Measurements from ENCODE around the gene IL1RAPL1.

The IL1RAPL1 gene

DNA sequence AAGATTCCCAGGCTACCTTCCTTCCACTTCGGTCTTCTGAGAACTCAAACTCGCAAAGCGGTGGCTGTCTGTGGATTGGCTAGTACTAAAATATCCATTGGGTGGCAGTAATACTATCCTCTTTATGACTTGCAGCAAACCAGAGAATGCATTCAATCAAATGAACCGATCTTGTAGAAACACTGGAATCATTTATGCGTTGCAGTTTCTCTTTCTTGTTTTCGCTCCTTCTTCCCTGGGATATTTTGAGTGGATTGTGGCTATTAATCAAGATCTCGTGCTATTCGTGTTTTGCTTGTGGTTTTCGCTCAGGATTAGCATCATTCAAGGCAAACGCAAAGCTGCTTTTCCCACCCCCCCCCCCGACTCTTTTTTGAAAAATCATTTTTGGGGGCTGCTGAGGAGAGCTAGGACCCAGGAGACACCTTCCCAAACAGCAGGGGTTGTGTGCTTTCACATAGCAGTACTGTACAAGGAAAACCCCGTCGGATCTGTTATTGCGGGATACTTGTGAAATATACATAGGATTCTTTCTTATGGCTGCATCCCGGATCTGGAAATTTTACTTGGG, at the start of gene IL1RAPL1:
Gene IL1RAPL1 (plus strand): TSS at position 466 of the 571 bp plus-strand sequence.
- no peak for DNase-seq

DNA sequence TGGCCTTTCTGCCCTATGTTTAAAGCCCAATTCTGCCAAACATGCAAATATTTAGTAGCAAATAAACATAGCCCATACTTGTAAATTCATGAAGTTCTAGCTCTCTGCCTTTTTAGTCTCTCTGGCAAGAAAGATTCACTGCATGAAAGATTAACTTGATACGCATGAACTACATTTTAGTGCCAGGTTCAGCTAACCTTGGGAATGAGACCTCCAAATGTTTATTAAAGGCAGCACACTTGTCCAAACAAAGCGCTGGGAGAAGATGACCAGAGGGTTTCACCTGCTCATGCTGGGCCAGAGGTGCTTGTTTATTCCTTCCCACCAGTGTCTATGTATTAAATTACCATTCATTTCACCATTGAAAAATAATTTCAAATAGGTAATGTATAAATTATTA, 44.5 kb upstream of the IL1RAPL1 start:
- DNase-seq, result no peak

GRCh38 chrX:28549838-28550237, 37.4 kb upstream of the IL1RAPL1 start:
- DNase-seq, result no peak

GRCh38 chrX:28550331-28550872, 36.8 kb upstream of the IL1RAPL1 start:
- DNase-seq, result no peak

DNA sequence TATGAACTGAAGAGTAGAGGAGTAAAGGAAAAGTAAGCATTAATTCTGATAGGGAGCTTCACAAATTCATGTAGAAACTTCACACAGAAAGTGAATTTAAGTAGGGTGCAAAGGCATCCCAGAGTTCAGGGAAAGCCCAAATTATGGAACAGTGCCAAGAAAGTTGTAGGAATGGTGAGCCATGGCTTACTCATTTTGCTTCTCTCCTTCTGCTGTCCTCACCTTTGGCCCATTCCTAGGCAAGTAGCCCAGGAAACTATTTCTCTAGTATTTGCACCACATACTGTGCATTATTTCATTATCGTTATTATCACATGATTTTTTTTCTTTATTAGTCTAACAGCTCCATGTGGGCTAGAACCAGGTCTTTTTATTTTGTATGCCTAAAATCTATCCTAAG, 34.9 kb upstream of the IL1RAPL1 start:
- no peak for DNase-seq

DNA sequence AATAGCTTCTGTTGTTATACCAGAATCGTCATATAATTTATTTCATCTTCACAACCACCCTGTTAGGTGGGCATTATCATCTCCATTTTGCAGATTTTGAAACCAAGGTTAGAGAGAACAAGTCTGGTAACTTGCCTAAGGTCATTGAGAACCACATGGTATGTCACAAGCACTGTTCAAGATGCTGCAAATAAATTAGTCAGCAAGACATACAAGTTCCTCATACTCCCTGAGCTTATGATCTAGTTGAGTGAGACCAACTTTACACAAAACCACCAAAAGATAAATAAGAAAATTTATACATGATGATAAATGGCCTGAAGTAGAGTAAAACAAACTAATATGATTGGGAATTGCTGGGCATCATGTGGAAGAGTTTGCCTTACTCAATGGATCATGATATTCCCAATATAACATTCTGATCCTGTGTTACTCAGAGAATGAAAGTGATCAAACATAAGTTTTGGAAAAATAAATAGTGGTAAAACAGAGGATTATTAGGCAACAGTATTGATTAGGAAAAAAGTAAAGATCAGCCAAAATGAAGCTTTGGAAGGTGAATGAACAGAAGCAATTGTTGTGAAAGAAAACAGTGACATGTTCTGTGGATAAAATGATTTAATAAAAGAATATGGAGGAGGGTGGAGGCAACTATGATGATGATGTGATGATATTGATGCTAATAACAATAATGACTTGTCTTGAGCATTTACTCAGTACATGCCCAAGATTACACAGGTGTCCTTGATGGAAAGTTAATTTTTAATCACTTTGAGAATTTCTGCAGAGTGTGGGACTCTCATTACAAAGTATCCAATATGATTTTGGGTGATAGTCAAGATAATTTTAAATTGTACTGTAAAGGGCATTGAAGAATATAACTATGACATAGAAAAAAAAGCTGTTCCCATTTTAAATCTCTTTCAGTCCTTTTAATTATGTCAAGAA, 34.1 kb upstream of the IL1RAPL1 start:
- no peak for DNase-seq

DNA sequence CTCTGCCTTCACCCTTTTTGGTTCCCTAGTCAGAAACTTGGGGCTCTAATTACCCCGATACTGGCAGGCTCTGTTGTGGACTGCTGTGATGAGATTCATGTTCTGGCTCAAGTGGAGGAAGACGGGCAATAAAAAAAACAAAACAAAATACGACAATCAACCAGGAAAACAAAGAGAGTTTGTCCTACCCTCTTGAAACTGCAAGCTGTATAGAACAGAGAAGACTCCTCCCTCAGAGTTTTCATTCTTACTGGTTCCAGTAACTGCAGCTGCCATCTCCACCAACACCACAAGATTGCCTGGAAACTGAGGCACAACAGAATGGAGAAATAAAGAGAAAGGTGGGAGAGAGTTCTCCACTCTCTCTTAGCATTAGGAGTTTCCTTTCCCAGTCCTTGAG, 11.1 kb upstream of the IL1RAPL1 start:
- no peak for DNase-seq

- no peak for DNase-seq
Measured at GRCh38 chrX:28581522-28581921, 5.7 kb upstream of the IL1RAPL1 start.

GRCh38 chrX:28582511-28582910, 4.7 kb upstream of the IL1RAPL1 start:
- DNase-seq, result no peak

DNA sequence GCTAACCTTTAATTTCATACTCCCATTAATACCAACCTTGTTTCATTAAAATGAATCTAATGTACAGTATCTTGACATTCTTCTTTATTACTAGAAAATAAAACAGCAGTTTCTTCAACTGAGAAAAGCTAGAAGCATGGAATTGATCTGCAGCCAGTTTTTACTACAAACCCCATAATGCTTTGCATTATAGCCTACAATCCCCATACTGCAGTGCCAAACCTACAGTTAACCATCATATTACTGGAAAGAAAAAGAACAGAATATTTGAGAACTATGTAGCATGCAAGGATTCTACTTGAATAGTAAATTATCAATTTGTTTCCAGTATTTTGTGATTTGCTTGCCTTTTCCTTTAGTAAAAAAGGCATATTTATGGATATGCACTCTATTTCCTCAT, 3.2 kb upstream of the IL1RAPL1 start:
- DNase-seq, result no peak

DNA sequence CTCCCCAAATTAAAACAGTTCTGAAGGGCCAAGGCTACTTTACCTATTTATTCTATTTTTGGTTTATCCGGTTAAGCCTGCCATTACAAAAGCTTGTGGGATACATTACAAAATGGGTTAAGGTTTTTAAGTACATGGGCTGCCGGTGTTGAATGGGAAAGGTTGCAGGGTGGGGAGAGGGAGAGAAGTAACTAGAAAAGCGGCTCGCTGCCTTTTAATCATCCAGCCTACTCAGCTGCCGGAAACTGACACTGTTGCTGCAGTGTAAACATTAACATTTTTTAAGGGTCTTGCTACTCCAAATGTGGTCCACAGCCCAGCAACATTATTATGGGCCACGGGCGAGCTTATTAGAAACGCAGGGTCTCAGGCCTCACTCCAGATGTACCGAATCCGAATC, 1.5 kb upstream of the IL1RAPL1 start:
- DNase-seq, result no peak

- DNase-seq, result no peak
Measured at GRCh38 chrX:28586286-28586685, 960 bp upstream of the IL1RAPL1 start.

DNA sequence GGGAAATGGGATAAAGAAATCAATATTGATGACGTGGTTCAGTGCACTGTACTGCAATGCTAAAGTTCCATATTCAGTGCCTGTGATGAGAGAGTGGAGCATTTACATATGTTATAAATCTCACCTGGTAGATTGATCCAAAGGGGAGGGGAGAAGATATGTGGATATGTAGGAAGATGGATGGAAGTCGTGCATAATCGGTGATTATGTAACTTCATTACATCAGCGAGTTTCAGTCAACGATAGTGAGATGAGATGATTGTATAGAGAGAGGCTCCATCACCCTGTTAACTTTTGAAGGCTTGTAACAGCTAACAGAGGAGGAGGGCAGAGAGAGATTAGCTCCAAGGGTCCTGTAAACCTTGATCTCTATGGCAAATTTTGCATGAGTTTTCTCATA, 1.8 kb downstream of the IL1RAPL1 start:
- DNase-seq, result no peak

GRCh38 chrX:28590396-28590795, 3.1 kb downstream of the IL1RAPL1 start:
- no peak for DNase-seq

GRCh38 chrX:28591542-28591941, 4.3 kb downstream of the IL1RAPL1 start:
- no peak for DNase-seq

DNA sequence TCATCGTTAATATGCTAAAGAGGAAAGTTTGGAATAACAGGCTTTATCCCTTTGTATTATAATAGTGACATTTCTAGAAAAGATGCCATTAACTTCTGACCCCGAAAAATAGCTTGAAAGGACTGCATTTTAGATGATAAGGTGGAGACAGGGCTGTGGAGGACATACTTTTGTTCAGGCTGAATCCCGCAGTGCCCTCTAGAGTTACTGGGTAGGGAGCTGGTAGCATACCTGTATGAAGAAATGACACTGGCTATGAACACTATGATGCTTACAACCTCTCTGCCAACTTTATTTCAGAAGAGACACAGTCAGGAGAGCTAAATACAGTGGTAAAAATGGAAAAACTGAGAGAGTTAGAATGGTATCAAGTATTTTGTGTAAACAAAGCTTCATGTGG, 8.1 kb downstream of the IL1RAPL1 start:
- no peak for DNase-seq

DNA sequence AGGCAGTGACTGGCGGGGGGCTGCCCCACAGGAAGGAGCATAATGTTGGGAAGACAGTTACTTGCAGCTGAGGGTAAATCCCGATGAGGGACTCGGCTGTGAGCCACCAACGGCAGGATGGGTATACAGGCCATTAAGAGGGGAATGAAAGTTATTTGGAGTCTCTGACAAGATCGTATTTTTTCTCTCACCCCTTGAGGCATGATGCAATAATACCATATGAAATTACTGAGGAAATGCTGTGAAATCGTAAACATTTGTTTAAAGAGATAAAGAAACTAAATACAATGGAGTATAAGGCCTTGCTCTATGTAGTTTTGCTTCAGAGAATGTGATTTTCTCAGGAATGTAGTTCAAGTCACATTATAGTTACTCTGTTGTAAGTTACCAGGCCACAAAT, 12.7 kb downstream of the IL1RAPL1 start:
- no peak for DNase-seq

GRCh38 chrX:28609003-28609402, 21.8 kb downstream of the IL1RAPL1 start:
- no peak for DNase-seq

DNA sequence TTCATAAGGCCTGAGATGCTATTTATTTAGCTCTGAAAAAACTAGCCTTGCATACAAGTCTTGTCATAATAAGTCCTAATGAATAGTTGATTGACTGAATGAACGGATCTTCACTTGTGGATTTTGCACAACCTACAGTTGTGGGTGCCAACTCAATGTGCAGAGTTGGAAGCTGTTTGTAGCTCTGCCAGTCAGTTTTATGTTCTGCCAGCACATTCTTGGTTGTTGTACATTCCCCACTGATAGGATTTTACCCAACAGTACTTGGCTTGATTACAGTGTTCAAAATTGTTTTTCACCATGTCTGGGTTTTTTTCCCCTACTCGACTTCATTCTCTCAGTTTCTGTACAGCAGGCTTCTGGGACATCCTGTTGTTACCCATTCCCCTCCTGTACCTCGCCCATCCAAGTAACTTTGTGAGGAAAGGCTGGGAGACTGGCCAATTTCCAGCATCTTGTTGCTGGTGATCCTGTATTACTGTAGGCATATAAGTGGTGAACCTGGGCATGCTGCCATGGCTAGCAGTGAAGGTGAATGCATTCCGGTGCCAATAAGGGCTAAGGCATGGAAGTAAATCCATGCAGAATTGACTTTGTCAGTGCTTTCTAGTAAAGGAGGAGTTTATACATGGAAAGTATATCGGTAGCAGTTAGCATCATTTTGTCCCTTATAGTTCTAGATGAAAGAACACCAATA, 22.8 kb downstream of the IL1RAPL1 start:
- no peak for DNase-seq

- no peak for DNase-seq
Measured at GRCh38 chrX:28610746-28611145, 23.5 kb downstream of the IL1RAPL1 start.

- no peak for DNase-seq
Measured at GRCh38 chrX:28613558-28613957, 26.3 kb downstream of the IL1RAPL1 start.

DNA sequence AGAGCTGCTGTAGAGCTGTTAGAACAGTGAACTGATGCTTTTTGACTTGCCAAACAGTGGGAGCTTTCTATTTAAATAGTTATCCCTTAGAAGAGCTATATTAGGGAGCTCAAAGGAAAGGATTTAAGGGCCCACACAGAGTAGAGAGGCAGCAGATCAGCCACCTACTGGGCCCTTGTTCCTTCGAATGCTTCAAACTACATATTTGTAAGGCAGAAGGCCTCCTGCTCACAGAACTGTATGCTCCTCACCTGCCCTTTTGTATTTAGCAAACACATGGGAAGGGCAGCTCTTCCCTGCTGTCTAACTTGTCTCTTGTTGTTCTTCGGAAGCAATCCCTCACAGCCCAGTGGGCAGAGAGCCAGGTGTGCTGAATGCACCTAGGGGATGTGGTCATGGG, 38.0 kb downstream of the IL1RAPL1 start:
- no peak for DNase-seq

DNA sequence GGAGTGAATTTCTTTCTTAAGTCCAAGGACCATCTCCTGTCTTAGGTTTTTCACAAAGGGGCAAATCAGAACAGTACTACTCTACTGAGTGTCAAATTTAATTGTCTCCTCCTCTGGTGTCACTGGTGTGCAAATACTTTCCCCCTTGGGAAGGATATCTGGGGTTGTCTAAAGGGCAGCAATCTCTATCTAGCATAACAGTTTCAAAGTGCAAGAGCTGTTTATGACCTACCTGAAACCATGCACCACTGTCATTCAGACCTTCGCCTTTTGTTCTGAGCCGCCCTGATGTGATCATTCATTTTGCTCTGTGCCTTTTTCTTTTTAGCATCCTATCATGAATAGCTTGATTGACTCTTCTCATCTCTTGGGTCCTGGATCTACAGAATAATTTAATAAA, 39.3 kb downstream of the IL1RAPL1 start:
- DNase-seq, result no peak

GRCh38 chrX:28628120-28628519, 40.9 kb downstream of the IL1RAPL1 start:
- no peak for DNase-seq

Measured in stimulated activated CD8-positive, alpha-beta memory T cell treated with anti-CD3 and anti-CD28 coated beads, Interleukin-4, amount 100 ng/mL, for 48 hours (primary cell).